NCI-H1930 (cell line): ENCODE measurements around the gene CBLN4.
A peak's percentile ranks its signal among the peaks of the same experiment; 100 is the strongest.

ENCODE experiments used
- DNase-seq, 2 experiments: peaks; one replicate each; lab custom pipeline; 2025; lab: John Stamatoyannopoulos, UW

The CBLN4 gene

GRCh38 chr20:56005389-56005715, at the start of gene CBLN4:
CBLN4 (minus strand) TSS chr20:56005519; CDS start chr20:56004171, 1,348 bp downstream.
- no peak for DNase-seq

DNA sequence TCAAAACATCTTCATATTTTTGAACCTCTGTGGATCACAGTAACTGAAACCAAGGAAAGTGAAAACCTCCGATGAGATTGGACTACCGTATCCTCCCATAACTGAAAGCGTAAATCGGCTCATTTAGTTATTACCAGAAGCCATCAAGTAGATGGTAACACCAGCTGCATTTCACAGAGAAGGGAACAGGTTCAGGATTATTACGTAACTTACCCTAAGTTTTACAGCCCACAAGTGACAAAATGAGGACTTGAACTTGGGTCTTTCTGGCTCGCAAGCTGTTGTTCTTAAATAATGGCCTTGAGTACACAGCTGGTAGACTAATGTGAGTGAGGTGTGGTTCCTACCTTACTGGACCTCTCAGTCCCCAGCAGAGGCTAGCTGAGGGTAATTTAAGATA, 37.9 kb upstream of the CBLN4 start:
- no peak for DNase-seq

DNA sequence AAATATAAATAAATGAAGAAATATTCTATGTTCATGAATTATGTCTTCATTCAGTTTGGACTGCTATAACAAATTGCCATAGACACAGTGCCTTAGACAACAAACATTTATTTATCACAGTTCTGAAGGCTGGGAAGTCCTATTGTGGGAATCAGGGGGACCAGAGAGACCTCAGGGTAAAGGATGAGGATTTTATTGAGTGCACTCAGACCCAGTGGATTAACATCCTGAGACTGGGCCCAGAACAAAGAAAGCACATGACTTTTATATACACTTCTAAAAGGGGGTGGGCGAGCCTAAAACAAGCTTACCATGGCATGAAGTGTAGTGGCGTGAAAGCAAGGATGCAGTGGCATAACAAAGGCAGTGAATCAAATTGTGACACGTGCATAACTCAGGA, 26.9 kb upstream of the CBLN4 start:
- peak in 1 of 2 experiments; percentile 30 for DNase-seq

GRCh38 chr20:56018716-56019115, 13.4 kb upstream of the CBLN4 start:
- DNase-seq: no peak

DNA sequence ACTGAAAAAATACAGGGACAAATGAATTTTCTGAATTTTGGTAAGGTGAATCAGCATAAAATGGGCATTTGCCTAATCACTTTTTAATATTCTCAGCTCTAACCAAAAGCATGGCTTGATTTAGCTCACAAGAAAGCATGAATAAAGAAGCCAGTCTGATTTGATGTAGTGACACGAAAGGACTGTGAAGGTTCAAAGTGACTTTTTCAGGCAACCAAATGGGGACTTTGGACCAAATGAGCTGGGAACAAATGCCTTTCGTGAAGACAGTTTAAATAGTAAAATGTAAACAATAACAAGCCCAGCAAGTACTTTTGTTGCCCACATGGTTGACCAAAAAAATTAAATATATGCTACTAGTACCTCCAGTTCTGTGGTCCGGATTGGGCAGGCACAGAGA, 12.9 kb upstream of the CBLN4 start:
- DNase-seq: no peak

- no peak for DNase-seq
Observed at GRCh38 chr20:56017560-56017959, 12.2 kb upstream of the CBLN4 start.

DNA sequence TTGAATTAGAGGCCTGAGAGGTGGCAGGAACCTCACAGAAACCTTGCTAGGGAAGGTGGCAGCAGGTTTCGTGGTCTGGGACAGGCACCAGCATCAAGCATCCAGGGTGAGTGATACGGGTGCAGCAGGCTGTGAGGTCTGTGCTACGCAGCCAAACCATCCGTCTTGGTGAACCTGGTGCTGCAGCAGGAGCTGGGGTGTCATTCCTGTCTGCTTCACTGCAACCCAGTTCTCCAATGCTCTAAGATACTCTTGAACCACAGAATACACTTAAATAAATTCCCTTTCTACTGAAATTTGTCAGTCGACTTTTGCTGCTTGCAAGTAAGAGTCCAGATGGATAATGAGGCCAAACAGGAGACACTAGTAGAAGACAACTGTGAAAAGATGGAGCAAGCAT, 9.7 kb upstream of the CBLN4 start:
- DNase-seq: no peak

DNA sequence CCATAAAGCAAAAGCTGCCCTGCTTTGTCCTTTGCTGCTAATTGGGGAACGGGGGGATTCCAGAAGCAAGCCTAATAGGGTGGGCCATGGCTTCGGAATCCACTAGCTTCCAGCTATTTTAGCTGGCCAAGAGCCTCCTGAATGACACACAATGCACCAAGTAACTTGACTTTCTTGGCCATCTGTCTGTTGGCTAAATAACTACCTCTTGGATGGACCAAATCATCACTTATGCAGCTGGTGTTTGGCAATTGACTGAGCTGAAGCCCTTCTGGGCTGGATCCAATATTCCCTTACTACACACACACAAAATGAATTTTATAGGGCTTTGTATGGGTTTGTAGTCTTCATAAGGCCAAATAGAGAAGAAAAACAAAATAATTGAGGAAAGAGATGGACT, 8.8 kb upstream of the CBLN4 start:
- DNase-seq: no peak

- no peak for DNase-seq
Observed at GRCh38 chr20:56004611-56005388, 519 bp downstream of the CBLN4 start.

- DNase-seq: no peak
Observed at GRCh38 chr20:56004007-56004406, 1.3 kb downstream of the CBLN4 start.

- DNase-seq: no peak
Observed at GRCh38 chr20:56002908-56003800, 2.2 kb downstream of the CBLN4 start.

DNA sequence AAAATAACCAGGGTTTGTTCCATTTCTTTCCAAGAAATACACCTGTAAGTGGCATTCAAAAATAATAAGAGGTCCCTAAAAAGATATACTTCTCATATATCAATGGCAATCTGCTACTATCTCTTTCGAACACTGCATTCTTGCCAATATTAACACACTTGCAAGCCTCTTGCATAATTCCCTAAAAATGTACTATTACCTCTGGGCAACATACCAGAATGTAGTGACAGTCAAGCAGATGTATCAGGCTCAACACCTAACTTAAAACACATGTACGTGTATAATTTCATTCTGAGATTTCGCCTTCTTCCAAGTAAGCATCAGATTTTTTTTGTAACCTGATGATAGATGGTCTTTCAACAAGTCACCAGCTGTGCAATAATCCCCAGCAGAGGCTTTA, 3.4 kb downstream of the CBLN4 start:
- DNase-seq: no peak

DNA sequence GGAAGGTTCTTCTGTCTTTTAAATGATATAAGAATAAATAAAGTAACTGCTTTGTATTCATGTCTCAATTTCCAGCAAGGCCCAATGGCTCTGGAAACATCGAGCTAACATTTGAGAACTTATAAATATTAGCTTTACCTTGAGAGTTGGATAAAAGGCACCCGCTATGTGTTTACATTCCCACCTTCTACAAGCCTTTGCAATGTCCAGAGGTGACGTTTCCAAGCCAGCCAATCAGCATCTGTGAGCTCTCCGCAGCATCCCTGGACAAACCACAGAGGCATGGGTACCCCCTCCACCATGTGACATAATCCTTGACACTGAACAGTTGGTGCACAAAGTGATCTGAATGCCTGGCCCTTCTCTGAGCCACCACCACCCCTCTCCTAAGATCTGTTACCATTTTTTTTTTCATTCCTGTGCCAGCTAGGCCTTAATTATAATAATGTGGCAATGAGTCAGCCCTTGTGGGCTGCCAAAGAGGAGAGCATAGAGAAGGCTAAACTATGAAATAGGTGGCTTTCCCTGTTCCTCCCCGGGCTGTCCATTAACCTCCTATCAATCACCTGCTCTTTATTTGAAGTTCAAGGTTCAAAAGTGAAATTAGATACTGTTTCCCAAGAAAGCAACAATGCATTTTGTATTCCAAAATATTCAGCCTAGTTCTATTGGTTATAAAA, 4.1 kb downstream of the CBLN4 start:
- DNase-seq: no peak

DNA sequence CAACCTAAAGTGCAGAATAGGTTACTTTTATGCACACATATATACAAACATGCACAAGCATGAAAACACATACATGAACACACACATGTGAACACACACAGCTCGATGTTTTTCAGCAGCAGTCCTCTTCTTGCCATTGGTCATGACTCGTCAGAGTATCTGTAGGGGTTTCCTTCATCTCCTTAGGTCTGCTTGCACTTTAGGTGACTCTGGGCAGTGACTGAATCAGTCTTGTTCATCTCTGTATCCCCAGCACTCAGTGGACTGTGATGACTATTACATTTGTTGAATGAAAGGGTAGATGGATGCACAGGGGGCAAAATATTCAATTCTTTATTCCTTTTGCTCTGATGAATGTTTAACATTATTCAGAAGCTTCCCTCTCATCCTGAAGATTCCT, 26.8 kb downstream of the CBLN4 start:
- DNase-seq: no peak

DNA sequence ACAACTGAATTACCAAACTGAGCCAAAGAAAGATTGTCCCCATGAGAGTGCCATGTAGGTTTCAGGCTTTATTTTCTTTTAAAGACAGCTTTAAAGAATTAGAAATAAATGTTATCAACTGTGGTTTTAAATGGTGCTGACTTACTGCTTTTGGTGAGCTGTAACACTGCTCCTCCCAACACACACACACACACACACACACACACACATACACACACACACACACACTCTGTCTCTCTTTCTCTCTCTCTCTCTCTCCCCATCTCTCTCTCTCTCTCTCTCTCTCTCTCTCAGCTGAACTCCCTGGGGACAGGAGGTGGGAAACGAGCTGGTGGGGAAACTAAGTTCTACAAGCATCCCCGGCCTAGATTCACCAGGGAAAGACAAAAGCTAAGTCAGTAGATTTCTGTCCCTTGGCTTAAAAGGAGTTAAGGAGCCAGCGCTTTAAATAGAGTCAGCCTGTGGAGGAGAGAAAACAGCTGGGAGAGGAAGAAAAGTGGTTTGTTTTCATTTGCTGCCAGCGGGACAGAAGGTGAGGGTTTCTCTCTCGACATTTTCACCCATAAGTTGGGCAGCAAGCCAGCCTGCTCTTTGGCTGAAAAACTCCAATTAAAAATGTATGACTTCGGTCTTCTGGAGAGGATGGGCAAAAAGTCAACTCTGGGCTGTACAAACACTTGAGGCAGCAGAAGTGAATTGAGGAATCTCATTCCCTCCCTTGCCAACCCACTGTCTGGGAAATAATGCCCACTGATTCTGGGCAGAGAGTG, 27.4 kb downstream of the CBLN4 start:
- no peak for DNase-seq

DNA sequence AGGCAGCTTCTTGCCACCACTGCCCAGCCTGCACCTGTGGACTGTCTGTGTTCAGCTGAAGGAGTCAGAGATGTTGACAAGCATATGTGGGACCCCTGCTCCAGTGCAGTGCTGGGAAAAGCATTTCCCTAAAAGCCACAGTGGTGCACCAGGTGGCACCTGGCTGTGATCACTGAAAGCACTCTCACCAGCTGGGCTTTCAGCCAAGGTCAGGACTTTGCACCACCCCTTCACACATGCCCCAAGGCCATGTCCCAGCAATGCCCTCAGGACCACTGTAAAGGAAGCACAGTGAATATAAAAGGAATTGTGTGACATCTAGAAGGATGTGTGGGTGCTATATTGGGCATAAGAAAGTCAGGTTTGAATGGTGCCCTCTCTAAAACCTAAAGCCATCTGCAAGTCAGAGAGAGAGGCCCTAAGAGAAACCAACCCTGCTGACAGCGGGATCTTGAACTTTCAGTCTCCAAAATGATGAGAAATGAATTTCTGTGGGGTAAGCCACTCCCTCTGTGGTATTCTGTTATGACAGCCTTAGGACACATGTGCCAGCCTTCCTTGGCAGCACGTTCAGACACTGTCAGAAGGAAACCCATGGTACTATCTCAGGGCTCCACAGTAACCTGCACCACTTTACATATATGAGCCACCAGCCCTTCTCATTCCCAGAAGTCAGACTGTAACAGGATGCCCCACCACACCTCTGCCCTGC, 30.7 kb downstream of the CBLN4 start:
- no peak for DNase-seq

DNA sequence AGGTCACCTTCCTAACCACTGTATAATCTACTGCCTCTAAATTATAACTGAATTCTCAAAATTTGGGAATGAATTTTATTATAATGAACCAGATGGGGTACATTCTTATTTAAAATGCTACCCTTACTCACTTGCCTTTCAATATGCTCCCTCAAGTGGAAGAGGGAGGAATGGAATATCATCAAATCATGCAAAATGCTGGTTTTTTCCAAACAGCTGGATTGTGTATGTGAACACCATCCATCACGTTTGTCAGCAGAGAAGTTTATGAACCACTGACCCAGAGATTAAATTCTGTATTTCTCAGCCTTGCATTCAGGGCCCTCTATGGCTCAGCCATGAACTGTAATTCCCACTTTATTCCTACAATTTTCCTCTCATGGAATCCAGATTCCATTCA, 40.5 kb downstream of the CBLN4 start:
- no peak for DNase-seq

- no peak for DNase-seq
Observed at GRCh38 chr20:55961376-55962330, 43.7 kb downstream of the CBLN4 start.

- no peak for DNase-seq
Observed at GRCh38 chr20:55953201-55953600, 52.1 kb downstream of the CBLN4 start.

DNA sequence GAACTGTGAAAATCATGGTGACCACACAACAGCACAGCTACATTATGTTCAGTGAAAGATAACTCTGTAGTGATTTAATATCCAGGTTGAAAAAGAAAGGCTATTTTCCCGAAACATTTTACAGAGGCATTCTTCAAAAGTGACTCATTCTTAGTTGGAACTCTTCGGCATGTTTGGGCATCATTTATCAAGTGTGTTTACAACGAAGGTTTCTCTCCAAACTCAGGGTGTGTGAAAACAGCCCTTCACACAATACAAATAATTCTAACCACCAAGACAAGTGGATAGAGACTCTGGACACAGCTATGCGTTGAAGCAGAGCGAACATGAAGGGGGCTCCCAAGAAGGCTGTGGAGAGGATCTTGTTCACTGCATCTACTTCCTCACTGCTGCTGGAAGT, 57.6 kb downstream of the CBLN4 start:
- DNase-seq: no peak
